ENCODE results near the gene LCE2C.
"Not testable (repeated sequence)": the region's sequence is repeated elsewhere in the genome, so short reads cannot be mapped to it uniquely, and the experiment has no call there.

The LCE2C gene

DNA sequence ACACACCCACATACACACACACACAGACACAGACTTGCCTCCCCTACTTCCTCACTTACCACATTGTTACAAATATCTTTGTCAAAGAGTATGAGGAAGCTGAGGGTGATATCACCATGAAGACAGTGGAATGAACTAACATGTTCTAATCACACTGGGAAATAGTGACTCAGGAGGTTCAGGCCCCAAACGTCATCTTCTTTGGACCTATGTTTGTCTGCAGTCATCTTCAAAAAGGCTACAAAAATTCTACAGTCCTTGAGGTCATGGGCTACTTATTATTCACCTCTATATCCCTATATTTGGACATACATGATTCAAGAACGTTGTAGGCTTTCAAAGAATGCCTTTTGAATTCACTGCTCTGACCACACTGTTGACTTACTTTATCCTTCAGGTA, 2.1 kb upstream of the LCE2C start:
- in situ Hi-C loops (cut with MboI; ENCODE audit: low pct_unique_long_range_greater_than_20kb, low sequenced_read_pairs, unreplicated experiment) = no loop called here
- no peak for DNase-seq (ENCODE audit: low spot score)
- TF ChIP-seq, protein P1, sequence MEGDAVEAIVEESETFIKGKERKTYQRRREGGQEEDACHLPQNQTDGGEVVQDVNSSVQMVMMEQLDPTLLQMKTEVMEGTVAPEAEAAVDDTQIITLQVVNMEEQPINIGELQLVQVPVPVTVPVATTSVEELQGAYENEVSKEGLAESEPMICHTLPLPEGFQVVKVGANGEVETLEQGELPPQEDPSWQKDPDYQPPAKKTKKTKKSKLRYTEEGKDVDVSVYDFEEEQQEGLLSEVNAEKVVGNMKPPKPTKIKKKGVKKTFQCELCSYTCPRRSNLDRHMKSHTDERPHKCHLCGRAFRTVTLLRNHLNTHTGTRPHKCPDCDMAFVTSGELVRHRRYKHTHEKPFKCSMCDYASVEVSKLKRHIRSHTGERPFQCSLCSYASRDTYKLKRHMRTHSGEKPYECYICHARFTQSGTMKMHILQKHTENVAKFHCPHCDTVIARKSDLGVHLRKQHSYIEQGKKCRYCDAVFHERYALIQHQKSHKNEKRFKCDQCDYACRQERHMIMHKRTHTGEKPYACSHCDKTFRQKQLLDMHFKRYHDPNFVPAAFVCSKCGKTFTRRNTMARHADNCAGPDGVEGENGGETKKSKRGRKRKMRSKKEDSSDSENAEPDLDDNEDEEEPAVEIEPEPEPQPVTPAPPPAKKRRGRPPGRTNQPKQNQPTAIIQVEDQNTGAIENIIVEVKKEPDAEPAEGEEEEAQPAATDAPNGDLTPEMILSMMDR (IDR thresholded peaks at IDR 0.05; ENCODE audit: extremely low read depth, insufficient read depth, missing control alignments) = no peak

DNA sequence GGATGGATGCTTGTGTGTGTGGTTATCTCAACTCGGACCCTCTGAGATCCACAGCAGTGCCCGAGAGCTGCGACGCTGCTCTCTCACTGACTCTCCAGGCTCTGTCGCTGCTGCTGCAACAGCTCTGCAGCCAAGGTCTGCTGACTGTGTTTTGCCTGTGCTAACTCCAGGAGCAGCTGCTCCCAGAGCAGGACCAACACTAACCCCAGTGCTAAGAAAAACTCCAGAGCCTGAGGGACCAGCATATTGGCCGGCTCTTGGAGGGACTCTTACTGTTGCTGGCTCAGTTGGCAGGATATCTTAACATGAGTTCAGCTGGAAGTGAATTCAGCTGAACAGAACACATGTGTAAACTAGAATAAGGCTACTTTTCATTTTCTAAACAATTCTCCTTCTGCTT, 4.4 kb downstream of the LCE2C start:
- DNase-seq (ENCODE audit: low spot score) = no peak
- in situ Hi-C loops (cut with MboI; ENCODE audit: low pct_unique_long_range_greater_than_20kb, low sequenced_read_pairs, unreplicated experiment) = no loop called here
- TF ChIP-seq, protein P1 (IDR thresholded peaks at IDR 0.05; ENCODE audit: extremely low read depth, insufficient read depth, missing control alignments) = no peak

DNA sequence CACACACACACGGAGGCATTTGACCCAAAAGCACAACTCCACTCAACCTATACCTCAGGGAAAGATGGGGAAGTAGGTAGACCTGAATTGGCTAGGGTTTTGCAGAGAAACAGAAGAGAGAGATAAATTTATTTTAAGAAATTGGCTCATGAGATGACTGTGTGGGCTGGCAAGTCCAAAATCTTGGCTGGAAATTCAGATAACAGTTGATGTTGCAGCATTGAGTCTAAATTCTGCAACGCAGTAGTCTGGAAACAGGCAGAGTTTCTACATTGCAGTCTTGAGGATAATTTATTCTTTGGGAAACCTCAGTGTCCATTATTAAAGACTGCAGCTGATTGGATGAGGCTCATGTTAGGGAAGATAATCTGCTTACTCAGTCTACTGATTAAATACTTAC, 6.5 kb downstream of the LCE2C start:
- TF ChIP-seq, protein P1 (IDR thresholded peaks at IDR 0.05; ENCODE audit: extremely low read depth, insufficient read depth, missing control alignments) = no peak
- in situ Hi-C loops (cut with MboI; ENCODE audit: low pct_unique_long_range_greater_than_20kb, low sequenced_read_pairs, unreplicated experiment) = no loop called here
- DNase-seq (ENCODE audit: low spot score) = no peak

DNA sequence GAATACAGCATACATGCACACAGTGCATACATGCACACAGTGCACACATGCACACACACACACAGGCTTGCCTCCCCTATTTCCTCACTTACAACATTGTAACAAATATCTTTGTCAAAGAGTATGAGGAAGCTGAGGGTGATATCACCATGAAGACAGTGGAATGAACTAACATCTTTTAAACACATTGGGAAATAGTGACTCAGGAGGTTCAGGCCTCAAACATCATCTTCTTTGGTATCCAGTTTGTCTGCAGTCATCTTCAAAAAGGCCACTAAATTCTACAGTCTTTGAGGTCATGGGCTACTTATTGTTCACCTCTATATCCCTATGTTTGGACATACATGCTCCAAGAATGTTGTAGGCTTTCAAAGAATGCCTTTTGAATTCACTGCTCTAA, 8.8 kb downstream of the LCE2C start:
- in situ Hi-C loops (cut with MboI; ENCODE audit: low pct_unique_long_range_greater_than_20kb, low sequenced_read_pairs, unreplicated experiment) = no loop called here
- no peak for DNase-seq (ENCODE audit: low spot score)
- TF ChIP-seq, protein P1 (IDR thresholded peaks at IDR 0.05; ENCODE audit: extremely low read depth, insufficient read depth, missing control alignments) = no peak

DNA sequence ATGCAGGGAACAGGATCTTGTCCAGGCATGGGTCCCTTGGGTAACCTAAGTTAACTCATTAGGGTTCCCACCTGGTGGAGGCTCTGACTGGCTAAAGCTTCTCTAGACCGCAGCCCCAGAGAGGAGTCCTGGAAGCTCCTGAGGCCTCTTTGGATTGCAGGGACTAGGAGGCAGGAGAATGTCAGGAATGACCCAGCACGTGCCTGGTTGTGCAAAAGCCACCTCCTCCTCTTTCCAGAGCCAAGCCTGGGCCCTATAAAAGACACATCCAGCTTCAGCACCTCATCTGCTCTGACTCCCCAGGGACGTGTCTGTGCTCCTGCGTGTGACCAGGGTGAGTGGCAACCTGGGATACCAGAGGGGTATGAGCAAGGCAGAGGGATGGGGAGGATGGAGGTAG, 10.7 kb downstream of the LCE2C start, which contains the start of gene LCE2B:
TSS of gene LCE2B (plus strand) at position 301 of the 400 bp plus-strand sequence. CDS start 721 bp downstream, outside the sequence.
- in situ Hi-C loops (cut with MboI; ENCODE audit: low pct_unique_long_range_greater_than_20kb, low sequenced_read_pairs, unreplicated experiment); DNase-seq (ENCODE audit: low spot score): not testable (repeated sequence)

DNA sequence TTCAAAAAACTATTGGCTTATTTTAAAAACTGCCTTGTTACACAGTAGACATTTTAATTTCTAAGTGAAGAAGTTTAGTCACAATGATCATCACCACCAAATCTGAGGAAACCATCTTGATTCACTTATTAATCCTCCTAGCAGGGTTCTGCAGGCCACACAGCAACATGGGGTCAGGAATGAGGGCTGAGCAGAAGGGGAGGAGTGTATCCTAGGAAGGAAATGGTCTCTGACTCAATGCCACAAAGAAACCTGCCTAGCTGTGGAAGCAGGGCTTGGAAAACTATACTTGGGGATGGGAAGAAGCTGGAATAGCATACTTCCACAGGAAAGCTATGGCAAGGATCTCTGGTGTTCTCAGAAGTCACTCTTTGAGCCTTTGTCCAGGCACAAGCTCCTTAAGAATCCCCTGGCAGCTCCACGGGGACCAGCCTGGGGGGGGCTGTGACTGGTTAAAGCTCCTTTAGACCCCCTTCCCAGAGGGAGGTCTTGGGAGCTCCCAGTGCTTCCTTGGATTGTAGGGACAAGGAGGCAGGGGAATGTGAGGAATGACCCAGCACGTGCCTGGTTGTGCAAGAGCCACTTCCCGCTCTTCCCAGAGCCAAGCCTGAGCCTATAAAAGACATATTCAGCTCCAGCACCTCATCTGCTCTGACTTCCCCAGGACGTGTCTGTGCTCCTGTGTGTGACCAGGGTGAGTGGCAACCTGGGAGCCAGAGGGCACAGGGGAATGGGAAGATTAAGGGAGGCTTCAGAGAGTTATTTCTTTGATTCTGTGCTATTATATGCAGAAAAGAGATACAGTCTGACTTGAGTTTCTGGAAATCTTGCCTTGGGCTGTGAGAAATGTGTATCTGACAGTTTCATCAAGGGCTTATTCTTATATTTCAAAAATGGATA, 22.9 kb downstream of the LCE2C start, which contains the start of gene LCE2A:
TSS of gene LCE2A (plus strand) at position 645 of the 900 bp plus-strand sequence. CDS start 557 bp downstream, outside the sequence.
- TF ChIP-seq, protein P1 (IDR thresholded peaks at IDR 0.05; ENCODE audit: extremely low read depth, insufficient read depth, missing control alignments) = no peak
- no peak for DNase-seq (ENCODE audit: low spot score)
- in situ Hi-C loops (cut with MboI; ENCODE audit: low pct_unique_long_range_greater_than_20kb, low sequenced_read_pairs, unreplicated experiment) = no loop called here

DNA sequence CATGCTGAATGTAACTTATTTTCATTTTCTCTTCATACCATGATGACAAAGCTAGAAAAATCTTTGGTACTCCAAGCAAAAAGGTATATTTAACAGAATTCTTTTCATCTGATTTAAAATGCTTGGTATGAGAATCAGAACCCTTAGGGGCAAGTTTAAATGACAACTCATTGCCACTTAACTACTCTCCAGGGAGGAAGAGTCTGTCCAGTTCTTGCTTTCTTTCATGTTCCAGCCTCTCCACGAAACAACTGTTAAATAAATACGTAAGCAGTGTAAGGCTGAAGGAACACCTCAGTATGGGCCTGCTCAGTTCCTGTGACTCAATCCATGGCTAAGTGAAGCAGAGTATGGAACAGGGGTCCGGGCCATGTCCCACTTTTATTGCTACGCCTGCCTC, 24.7 kb downstream of the LCE2C start:
- in situ Hi-C loops (cut with MboI; ENCODE audit: low pct_unique_long_range_greater_than_20kb, low sequenced_read_pairs, unreplicated experiment) = no loop called here
- DNase-seq (ENCODE audit: low spot score) = no peak
- TF ChIP-seq, protein P1 (IDR thresholded peaks at IDR 0.05; ENCODE audit: extremely low read depth, insufficient read depth, missing control alignments) = no peak
